Activated naive CD4-positive, alpha-beta T cell treated with anti-CD3 and anti-CD28 coated beads, Interleukin-2, amount 50 U/mL, for 72 hours (primary cell): ENCODE measurements around the gene TRAFD1. TPM values are rescaled to one million over a fixed set of nuclear protein-coding genes. Genes with fewer than 3 reads are reported as not detected.

Experiments used
- ATAC-seq, 2 donors: fragments of 150-1000 bp; cut with Tn5 transposase; 2 replicates each; pipeline ENCODE4 v1.10.0; 2021; ENCODE audit warnings: mild to moderate bottlenecking in 2 of 2, moderate library complexity in 2 of 2
- DNase-seq, 2 donors: peaks; one replicate each; pipeline ENCODE4 v3.0.0; 2021 to 2022; ENCODE audit warnings: low spot score in 2 of 2
- H3K27ac Mint-ChIP-seq, 2 donors: one replicate each; pipeline ENCODE4 v1.8.0; 2022; ENCODE audit warnings: mild to moderate bottlenecking in 2 of 2, mixed read lengths in 2 of 2
- H3K36me3 Mint-ChIP-seq, 2 donors: one replicate each; pipeline ENCODE4 v1.8.0; 2022; ENCODE audit warnings: mixed read lengths in 2 of 2
- H3K9me3 Mint-ChIP-seq, 2 donors: one replicate each; pipeline ENCODE4 v1.8.0; 2022; ENCODE audit warnings: mixed read lengths in 2 of 2
- total RNA-seq, 2 donors: library from RNA; stranded (reverse); gene quantifications; one replicate each; pipeline ENCODE4 v1.2.3, GENCODE V29; 2022

TRAFD1 gene
- total RNA-seq, 2 donors from 2014 or later: 59.6 to 74.3 TPM

GRCh38 chr12:112199136-112199535 is 73.8 kb downstream of the TRAFD1 start:
- no peaks in the 10 kb centered on the region for H3K36me3 Mint-ChIP-seq
- no peaks in the 10 kb centered on the region for H3K9me3 Mint-ChIP-seq
- DNase-seq (no peak), ATAC-seq (no peak)
- H3K27ac Mint-ChIP-seq: no peak overlapping the region

Other genes starting within 250 kb of the TRAFD1 start
- gene TMEM116, start 112.4 kb upstream of the TRAFD1 start, total RNA-seq: 10 to 100 TPM; 16.9 to 18.5 TPM
- 10 to 100 TPM; 78.9 to 95.1 TPM for gene ERP29, start 112.1 kb upstream of the TRAFD1 start, total RNA-seq
- 10 to 100 TPM; 61.2 to 63.5 TPM for gene NAA25, start 16.8 kb upstream of the TRAFD1 start, total RNA-seq